Fibroblast of skin of back (primary cell): ENCODE measurements around the gene PRDM13. TPM values are rescaled to one million over a fixed set of nuclear protein-coding genes. Genes with fewer than 3 reads are reported as not detected.
A peak's percentile ranks its signal among the peaks of the same experiment; 100 is the strongest.
"Not testable (repeated sequence)": the region's sequence is repeated elsewhere in the genome, so short reads cannot be mapped to it uniquely, and the experiment has no call there.

Source experiments
- DNase-seq: peaks from one replicate; pipeline ENCODE4 v3.0.0-alpha.2; 2013
- polyA plus RNA-seq, 2 experiments: library from polyadenylated mRNA; unstranded; fragments of 120-200 nt; gene quantifications; one replicate each; pipeline ENCODE4 v1.2.1, GENCODE V29; 2013; ENCODE audit not compliant: insufficient read length in 2 of 2

PRDM13 gene
- not detected for polyA plus RNA-seq (2013, experiment 1 of 2; ENCODE audit: insufficient read length)
- polyA plus RNA-seq (2013, experiment 2 of 2; ENCODE audit: insufficient read length), result not detected

DNA sequence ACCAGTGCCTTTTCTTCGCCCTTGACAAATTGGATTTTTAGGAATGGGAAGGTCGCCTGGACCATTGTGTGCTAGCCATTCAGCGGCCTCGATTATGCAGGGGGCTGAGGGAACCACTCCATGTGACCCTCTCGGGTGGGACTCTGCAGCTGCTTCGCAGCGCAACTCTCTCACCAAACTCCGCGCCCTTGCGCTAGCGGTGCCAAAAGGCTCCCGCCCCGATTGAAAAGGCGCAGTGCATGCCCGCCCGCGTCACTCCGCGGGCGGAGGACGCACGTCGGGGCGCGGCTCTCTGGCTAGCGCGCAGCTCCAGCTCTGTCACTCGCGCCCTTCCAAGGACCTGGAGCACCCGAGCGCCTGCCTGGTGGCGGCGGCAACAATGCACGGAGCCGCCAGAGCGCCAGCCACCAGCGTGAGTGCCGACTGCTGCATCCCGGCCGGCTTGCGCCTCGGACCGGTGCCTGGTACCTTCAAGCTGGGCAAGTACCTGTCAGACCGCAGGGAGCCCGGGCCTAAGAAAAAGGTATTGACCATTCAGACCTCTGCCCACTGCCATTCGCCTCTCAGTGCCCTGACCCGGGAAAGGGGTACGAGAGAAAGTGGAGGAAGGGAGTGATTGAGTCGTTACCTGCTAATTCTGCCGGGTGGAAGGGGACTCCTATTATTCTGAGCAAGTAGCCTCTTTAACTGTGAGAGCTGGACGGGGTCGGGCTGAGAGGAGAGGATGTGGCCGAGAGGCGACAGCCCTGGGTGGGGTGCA, at the start of gene PRDM13:
Gene PRDM13 (plus strand): TSS at position 178 of the 760 bp plus-strand sequence. CDS start 202 bp downstream, at position 380.
- no peak for DNase-seq

GRCh38 chr6:99559057-99559456, 47.6 kb upstream of the PRDM13 start:
- DNase-seq, result no peak

DNA sequence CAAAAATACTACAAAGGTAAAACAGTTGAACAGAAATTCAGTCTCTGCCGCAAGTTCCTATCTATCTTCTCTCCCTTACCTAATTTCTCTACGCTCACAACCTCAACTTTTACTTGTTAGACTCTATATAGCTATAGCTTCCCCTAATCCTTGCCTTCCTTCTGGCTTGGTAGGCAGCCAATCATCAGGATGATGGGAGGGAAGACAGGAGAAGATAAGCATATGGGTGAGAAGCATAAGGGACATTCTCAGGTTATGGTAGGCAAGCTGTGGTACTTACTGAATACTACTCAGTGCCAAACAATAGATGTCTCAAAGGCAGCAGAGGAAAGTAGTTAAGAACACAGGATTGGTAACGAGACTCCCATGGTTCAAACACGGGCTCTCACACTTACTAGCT, 46.0 kb upstream of the PRDM13 start:
- no peak for DNase-seq

- peak; percentile 1 for DNase-seq
These were observed 43.4 kb upstream of the PRDM13 start for GRCh38 chr6:99563056-99563723.

GRCh38 chr6:99568103-99568933, 38.3 kb upstream of the PRDM13 start, which contains the start of gene CCNC:
Gene CCNC (minus strand): TSS chr6:99568660. CDS start chr6:99568527, 133 bp downstream.
- peak; percentile 97 for DNase-seq

DNA sequence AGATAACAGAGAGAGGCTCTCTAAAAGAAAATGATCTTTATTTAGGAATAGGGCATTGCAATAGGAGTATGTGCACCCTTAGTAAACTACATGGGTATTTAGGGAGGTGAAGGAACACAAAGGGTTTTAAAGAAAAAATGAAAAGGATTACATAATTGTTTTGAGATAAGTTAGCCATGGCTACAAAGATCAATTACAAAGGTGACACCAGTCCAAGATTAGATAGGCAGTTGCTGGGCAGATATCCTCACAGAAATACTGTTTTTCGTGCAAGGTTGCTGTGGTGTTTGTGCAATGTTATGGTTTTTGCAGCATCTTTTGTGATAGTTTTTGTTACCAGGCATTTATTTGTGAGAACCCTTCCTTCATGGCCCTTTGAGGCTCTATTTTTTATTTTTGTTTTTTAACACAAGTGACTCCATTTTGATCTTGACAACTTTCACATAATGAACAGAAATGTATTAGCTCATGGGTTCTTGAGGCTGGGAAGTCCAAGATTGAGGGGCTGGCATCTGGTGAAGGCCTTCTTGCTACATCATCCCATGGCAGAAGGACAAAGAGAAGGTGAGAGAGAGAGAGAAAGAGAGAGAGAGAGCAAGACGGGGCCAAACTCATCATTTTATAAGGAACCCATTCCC, 32.5 kb upstream of the PRDM13 start:
- no peak for DNase-seq

DNA sequence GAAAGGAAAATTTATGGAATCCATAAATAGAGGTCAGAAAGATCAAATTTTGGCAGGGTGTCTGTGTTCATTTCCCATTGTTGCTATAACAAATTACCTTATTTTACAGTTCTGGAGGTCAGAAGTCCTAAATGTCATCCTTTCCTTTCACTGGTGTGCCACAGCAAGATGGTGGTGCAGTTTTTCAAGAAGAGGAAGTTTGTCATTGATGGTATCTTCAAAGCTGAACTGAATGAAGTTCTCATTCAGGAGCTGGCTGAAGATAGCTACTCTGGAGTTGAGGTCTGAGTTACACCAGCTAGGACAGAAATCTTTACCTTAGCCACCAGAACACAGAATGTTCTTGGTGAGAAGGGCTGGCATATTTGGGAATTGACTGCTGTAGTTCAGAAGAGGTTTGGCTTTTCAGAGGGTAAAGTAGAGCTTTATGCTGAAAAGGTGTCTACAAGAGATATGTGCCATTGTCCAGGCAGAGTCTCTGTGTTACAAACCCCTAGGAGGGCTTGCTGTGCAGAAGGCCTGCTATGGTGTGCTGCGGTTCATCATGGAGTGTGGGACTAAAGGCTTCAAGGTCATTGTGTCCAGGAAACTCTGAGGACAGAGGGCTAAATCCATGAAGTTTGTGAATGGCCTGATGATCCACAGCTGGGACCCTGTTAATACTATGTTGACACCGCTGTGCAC, 30.9 kb upstream of the PRDM13 start:
- no peak for DNase-seq

DNA sequence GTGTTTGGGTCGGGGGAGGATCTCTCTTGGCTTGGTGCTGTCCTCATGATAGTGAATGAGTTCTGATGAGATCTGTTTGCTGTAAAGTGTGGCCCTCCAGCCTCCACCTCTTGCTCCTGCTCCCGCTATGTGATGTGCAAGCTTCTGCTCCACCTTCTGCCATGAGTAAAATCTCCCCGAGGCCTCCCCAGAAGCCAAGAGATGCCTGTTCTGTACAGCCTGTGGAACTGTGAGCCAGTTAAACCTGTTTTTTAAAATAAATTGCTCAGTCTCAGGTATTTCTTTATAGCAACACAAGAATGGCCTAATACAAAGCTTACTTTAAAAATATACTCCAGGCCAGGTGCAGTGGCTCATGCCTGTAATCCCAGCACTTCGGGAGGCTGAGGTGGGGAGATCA, 26.9 kb upstream of the PRDM13 start:
- no peak for DNase-seq

DNA sequence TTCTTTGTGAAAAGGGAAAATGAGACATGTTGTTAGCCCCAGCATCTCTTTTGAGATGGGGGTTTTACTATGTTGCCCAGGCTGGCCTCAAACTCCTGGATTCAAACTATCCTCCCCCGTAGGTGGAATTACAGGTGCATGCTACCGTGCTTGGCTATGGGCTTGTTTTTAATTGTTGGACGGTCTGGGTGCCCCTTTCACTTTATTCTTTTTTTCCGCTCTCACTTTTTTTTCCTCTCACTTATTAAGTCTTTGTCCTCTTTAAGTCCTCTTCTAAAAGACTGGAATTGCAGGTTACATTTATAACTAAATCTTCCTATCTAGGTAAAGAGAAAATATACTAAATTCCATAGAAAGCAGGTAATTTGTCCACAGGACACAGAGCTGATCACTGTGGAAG, 18.8 kb upstream of the PRDM13 start:
- no peak for DNase-seq

DNA sequence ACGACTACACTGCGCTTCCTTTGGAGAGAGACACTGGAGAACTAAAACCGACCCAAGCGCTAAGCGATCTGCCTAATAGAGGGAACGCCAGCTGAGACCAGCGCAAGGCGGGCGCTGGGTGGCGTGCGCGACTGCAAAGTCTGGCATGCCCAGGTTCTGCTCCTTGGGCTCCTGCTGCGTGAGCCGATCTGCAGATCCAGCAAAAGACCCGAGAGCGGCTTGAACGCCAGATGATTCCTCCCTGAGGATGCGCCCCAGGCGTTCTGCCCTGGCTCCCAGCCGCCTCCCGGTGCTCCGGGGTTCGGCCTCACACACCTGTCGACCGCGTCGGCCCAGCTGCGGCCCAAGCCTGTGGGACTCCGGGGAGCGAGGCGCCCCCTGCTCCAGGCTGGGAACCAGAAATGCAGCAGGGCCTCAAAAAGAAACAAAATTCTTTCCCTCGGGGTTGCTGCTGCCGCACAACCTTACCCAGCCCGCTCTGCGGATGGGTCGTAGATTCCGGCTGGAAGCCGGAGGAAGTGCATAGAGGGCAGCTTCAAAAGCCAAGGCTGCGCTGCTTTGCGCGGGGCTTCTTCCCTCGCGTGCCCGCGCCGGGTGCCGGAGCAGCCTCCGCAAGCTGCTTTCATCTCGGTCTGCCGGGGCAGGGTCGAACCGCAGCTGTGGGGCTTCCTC, 17.9 kb upstream of the PRDM13 start:
- DNase-seq, result peak; percentile 62

GRCh38 chr6:99589290-99589672, 17.4 kb upstream of the PRDM13 start:
- DNase-seq, result no peak

DNA sequence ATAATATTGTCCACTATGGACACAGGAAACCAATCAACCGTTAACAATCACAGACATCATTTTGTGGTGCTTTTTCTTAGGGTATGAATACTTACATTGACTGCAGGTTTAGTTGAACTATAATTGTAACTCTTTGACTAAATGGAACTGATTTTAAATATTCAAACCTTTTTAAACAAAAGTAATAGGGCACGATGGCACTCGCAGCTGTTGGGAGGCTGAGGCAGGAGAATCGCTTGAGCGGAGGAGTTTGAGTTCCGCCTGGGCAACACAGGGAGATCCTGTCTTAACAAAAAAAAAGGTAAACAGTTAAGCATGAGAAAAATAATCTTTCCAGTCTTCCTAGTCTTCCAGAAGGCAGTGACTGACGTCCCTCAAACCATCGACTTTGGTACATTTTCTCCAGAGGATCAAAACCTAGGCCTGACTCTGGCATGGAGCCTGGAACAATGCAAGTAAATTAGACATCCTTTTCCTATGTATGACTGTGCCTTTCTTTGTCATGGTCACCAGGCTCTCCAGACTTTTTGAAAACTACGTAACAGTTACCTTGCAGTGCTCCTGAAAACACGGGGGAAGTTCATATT, 16.6 kb upstream of the PRDM13 start:
- DNase-seq, result no peak

DNA sequence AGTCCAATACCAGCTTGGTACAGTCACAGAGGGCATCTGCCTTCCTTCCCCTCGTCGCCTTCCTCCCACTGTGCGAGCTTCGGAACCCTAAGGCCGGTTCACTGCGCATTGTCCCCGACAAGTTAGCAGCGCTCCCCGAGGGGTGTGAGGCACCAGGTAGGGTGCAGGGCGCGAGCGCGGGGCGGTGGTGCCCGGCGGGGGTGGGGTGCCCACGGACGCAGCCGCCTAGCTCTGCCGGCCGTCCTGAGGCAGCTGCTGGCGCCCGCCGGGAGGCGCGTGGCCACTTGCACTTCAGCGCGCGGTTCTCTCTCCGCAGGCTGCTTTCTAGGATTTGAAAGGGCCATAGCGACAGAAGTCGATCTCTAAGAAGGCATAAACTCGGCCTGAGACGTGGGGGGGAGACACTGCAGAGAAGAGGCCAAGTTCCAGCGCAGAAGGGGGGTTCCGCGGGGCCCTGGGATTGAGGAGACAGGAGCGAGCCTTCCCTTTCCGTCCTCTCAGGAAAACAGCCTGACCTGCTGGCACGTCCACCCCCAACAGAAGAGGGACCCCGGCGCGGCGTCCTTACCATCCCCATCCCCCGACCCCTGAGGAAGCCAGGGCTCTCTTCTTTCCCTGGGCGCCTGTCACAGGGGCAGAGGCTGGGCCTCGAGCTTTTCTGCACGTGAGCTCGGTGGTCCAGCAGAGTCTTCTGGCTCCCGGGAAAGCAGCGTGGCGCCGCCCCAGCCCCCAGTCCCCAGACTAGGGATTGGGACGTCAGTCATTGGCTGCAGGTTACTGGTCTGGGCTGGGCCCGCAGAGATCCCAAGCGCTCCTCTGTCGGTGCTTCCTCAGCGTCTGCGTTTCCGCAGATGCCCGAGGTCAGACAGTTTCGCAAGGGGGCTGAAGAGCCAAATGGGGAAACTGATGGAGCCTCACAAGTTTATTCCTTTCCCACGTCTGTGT, 15.6 kb upstream of the PRDM13 start:
- DNase-seq, result no peak

GRCh38 chr6:99591673-99592364, 14.8 kb upstream of the PRDM13 start:
- DNase-seq, result no peak

GRCh38 chr6:99592900-99593299, 13.7 kb upstream of the PRDM13 start:
- DNase-seq, result no peak

DNA sequence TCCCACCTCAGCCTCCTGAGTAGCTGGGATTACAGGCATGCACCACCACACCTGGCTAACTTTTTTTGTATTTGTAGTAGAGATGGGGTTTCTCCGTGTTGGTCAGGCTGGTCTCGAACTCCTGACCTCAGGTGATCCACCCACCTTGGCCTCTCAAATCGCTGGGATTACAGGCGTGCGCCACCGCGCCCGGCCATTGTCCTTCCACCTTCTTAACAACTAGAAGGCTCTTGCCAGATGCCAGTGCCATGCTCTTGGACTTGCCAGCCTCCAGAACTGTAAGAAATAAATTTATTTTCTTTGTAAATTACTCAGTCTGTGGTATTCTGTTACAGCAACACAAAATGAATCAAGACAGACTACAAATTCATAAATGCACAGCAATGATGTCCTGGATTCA, 11.9 kb upstream of the PRDM13 start:
- DNase-seq, result not testable (repeated sequence)

DNA sequence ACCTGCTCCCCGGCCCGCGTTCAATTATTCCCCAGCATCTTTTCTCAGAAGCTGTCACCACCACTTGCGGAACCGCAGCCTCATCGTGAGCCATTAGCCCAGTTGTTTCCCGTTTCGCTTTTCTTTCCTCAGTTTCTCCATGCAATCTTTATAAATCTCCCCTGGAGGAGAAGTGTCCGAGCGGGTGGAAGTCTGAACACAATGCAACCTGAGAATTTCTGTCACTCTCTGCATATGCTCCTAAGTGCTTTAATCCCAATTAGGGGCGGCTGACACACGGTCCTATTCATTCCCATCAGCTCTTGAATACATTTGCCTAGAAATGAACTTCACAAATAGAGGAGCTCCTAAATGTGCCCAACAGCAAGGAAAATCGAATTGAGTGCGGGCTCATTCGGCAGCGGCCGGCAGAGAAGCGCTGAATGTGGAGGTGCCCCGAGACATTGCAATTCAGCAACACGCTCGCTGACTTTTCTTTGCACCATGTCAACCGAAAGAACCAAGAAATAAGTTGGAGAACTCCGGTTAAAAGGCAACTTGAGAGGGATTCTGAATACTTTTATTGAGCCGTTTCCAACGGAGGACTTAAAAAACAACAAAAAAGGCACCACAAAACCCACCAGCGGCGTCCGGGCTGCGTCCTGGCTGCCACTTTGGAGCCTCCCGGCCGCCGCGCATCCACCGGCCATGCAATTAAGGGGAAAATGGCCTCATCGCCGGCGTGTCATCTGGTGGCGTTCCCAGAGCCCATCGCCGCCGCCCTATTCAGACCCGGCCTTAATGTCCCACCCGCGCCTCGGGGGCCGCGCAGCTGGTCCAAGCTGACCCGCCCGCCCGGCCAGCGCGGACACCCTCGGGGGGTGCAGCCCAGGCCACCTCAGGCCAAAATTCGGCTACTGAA, 3.9 kb upstream of the PRDM13 start:
- DNase-seq, result no peak
